B cell (primary cell): ENCODE measurements around the gene CYP26C1. TPM values are rescaled to one million over a fixed set of nuclear protein-coding genes. Genes with fewer than 3 reads are reported as not detected.

ENCODE experiments used
- ATAC-seq: fragments of 200-7000 bp; cut with Tn5 transposase; one replicate; pipeline ENCODE4 v1.10.0; 2021; ENCODE audit warnings: low read depth, mild to moderate bottlenecking, moderate number of reproducible peaks, moderate library complexity
- CTCF ChIA-PET: fragments of 350-600 bp; sonication (Branson Sonifier 250); formaldehyde crosslinking; loops from one replicate; lab custom pipeline; 2021; ENCODE audit warnings: antibody characterized with exemption, inconsistent platforms; lab: Charles Lee
- POLR2A ChIA-PET: fragments of 350-600 bp; sonication (Branson Sonifier 250); formaldehyde crosslinking; loops from one replicate; lab custom pipeline; 2021; ENCODE audit warnings: antibody characterized with exemption; lab: Charles Lee
- DNase-seq: peaks from one replicate; pipeline ENCODE4 v3.0.0; 2013
- H2AFZ ChIP-seq: 2 replicates; pipeline ENCODE4 v1.6.1; 2012; ENCODE audit warnings: mild to moderate bottlenecking, low read depth, low read length; ENCODE audit not compliant: insufficient read depth, poor library complexity, severe bottlenecking
- H3K27ac ChIP-seq, 2 donors: 1 replicate in 1 of 2; 2 replicates in 1 of 2; pipeline ENCODE4 v1.5.1; 2012 to 2013; ENCODE audit warnings: low read length in 2 of 2, mild to moderate bottlenecking in 2 of 2, moderate library complexity in 1 of 2
- H3K27me3 ChIP-seq, 4 experiments: fragments of 200-600 bp in 1 of 4; sonication (generic) in 1 of 4; replicated peaks in 1 of 4; 1 replicate in 2 of 4; 2 replicates in 2 of 4; pipeline versions ENCODE4 v1.6.1 to v1.7.0; 2013 to 2016; ENCODE audit warnings: low read length in 3 of 4, mild to moderate bottlenecking in 2 of 4, mixed read lengths in 1 of 4, moderate library complexity in 1 of 4; ENCODE audit not compliant: insufficient read depth in 4 of 4, control insufficient read depth in 3 of 4; ENCODE audit errors: control extremely low read depth in 1 of 4
- H3K36me3 ChIP-seq, 2 experiments: replicated peaks in 1 of 2; 1 replicate in 1 of 2; 2 replicates in 1 of 2; pipeline versions ENCODE4 v1.6.1 to v1.7.1; 2013; ENCODE audit warnings: low read length in 1 of 2; ENCODE audit not compliant: insufficient read depth in 2 of 2, control insufficient read depth in 1 of 2; ENCODE audit errors: control extremely low read depth in 1 of 2, extremely low read depth in 1 of 2
- H3K4me1 ChIP-seq, 2 donors: fragments of 200-600 bp in 1 of 2; sonication (generic) in 1 of 2; 1 replicate in 1 of 2; 2 replicates in 1 of 2; pipeline versions ENCODE4 v1.5.1 to v1.6.1; 2013 to 2017; ENCODE audit warnings: low read length in 2 of 2; ENCODE audit not compliant: control insufficient read depth in 2 of 2, insufficient read depth in 2 of 2
- H3K4me2 ChIP-seq: replicated peaks from 2 replicates; pipeline ENCODE3; 2012; ENCODE audit warnings: mild to moderate bottlenecking, low read depth, low read length; ENCODE audit not compliant: poor library complexity, severe bottlenecking
- H3K4me3 ChIP-seq, 5 experiments: fragments of 200-600 bp in 1 of 5; sonication (generic) in 1 of 5; 1 replicate in 3 of 5; 2 replicates in 2 of 5; pipeline versions ENCODE4 v1.5.1 to v1.7.0; 2011 to 2016; ENCODE audit warnings: low read length in 4 of 5, mild to moderate bottlenecking in 4 of 5, low read depth in 2 of 5, control low read depth in 1 of 5, moderate library complexity in 1 of 5; ENCODE audit not compliant: insufficient read depth in 1 of 5; ENCODE audit errors: control extremely low read depth in 1 of 5, extremely low read depth in 1 of 5
- H3K79me2 ChIP-seq: fragments of 200-600 bp; sonication (generic); one replicate; pipeline ENCODE4 v1.6.0; 2016; ENCODE audit warnings: low read length; ENCODE audit not compliant: control insufficient read depth, insufficient read depth
- H3K9ac ChIP-seq: fragments of 200-600 bp; sonication (generic); 2 replicates; pipeline ENCODE4 v1.6.1; 2017; ENCODE audit warnings: mild to moderate bottlenecking, low read length, moderate library complexity
- H3K9me3 ChIP-seq, 3 donors: one replicate each; pipeline versions ENCODE4 v1.6.1 to v1.7.1; 2013; ENCODE audit warnings: low read length in 2 of 3; ENCODE audit not compliant: control insufficient read depth in 2 of 3, insufficient read depth in 1 of 3; ENCODE audit errors: control extremely low read depth in 1 of 3
- H4K20me1 ChIP-seq: 2 replicates; pipeline ENCODE4 v1.6.0; 2012; ENCODE audit warnings: mild to moderate bottlenecking, low read length; ENCODE audit not compliant: insufficient read depth, control insufficient read depth, poor library complexity, severe bottlenecking
- H3K27ac Mint-ChIP-seq: one replicate; pipeline ENCODE4 v1.8.0; 2021; ENCODE audit warnings: mixed read lengths
- H3K27me3 Mint-ChIP-seq: one replicate; pipeline ENCODE4 v1.8.0; 2021; ENCODE audit warnings: mixed read lengths
- H3K4me1 Mint-ChIP-seq: one replicate; pipeline ENCODE4 v1.8.0; 2021; ENCODE audit warnings: mixed read lengths
- H3K4me3 Mint-ChIP-seq: one replicate; pipeline ENCODE4 v1.8.0; 2021; ENCODE audit warnings: mixed read lengths
- H3K9me3 Mint-ChIP-seq: one replicate; pipeline ENCODE4 v1.8.0; 2022; ENCODE audit warnings: mixed read lengths; ENCODE audit not compliant: insufficient read depth
- EZH2 ChIP-seq: IDR thresholded peaks from 2 replicates; pipeline ENCODE4 v1.6.1; 2012; ENCODE audit warnings: borderline replicate concordance, low read depth, mild to moderate bottlenecking, moderate library complexity, low read length; ENCODE audit not compliant: insufficient read depth, poor library complexity, severe bottlenecking
- WGBS: methylation state at CpG from one replicate; pipeline ENCODE4 v1.1.5; 2013; ENCODE audit warnings: missing lambda C conversion rate; ENCODE audit not compliant: insufficient coverage; 5-methylcytosine and 5-hydroxymethylcytosine counted together
- intact Hi-C: fragments of 100-400 bp; cut with micrococcal nuclease; formaldehyde crosslinking; loops from one replicate; pipeline ENCODE4 v1.10.0; 2022
- polyA plus RNA-seq: library from polyadenylated mRNA; depleted of rRNA; stranded (reverse); fragments of >200 nt; gene quantifications from 2 replicates; pipeline ENCODE4 v1.2.3, GENCODE V29; 2012
- total RNA-seq, 2 donors: library from RNA; stranded (reverse); fragments of 120-200 nt in 1 of 2; gene quantifications; 1 replicate in 1 of 2; 2 replicates in 1 of 2; pipeline versions ENCODE4 v1.2.3 to v1.2.4, GENCODE V29; 2013 to 2022
- TF ChIP-seq, protein P1 (sequence below): fragments of 200-600 bp; IDR thresholded peaks from one replicate; pipeline ENCODE4 v1.8.0; 2022; ENCODE audit warnings: antibody characterized with exemption, mild to moderate bottlenecking

CYP26C1 gene
- total and polyA plus RNA-seq, 2 donors (not counting 1 experiment from before 2014, with no cell fraction given) = 0.01 to 0.57 TPM

DNA sequence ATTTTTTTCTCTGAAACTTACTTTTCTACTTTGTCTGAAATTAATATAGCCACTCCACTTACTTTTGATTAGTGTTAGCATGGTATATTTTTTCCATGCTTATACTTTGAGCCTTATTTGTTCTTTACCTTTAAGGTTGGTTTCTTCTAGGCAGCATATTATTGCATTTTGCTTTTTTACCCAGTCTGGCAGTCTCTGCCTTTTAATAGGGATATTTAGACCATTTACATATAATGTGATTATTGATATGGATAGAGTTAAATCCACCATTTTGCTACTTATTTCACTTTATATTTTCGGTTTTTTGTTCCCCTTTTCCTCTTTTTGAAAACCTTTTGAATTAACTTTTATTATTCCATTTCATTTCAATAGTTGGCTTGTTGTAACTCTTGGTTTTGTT is 43.4 kb downstream of the CYP26C1 start:
- ChIA-PET CTCF (no interaction called here), POLR2A (no interaction called here)
- H3K9ac ChIP-seq = no peak overlapping the region
- H3K27me3 ChIP-seq = no peaks in the 10 kb centered on the region
- no peaks in the 10 kb centered on the region for H3K79me2 ChIP-seq
- DNase-seq (no peak), ATAC-seq (no peak)
- Mint-ChIP-seq H3K9me3 (no peaks in the 10 kb centered on the region), H3K4me3 (no peak overlapping the region), H3K4me1 (no peaks in the 10 kb centered on the region), H3K27me3 (peaks cover 9% of the 10 kb centered on the region), H3K27ac (no peak overlapping the region)
- H3K4me1 ChIP-seq = no peaks in the 10 kb centered on the region
- no peak overlapping the region for H2AFZ ChIP-seq
- no CpG with 5 or more reads among the region's 1 CpG for WGBS
- no peak for TF ChIP-seq EZH2
- TF ChIP-seq, protein P1, sequence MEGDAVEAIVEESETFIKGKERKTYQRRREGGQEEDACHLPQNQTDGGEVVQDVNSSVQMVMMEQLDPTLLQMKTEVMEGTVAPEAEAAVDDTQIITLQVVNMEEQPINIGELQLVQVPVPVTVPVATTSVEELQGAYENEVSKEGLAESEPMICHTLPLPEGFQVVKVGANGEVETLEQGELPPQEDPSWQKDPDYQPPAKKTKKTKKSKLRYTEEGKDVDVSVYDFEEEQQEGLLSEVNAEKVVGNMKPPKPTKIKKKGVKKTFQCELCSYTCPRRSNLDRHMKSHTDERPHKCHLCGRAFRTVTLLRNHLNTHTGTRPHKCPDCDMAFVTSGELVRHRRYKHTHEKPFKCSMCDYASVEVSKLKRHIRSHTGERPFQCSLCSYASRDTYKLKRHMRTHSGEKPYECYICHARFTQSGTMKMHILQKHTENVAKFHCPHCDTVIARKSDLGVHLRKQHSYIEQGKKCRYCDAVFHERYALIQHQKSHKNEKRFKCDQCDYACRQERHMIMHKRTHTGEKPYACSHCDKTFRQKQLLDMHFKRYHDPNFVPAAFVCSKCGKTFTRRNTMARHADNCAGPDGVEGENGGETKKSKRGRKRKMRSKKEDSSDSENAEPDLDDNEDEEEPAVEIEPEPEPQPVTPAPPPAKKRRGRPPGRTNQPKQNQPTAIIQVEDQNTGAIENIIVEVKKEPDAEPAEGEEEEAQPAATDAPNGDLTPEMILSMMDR = no peak
- H3K9me3 ChIP-seq = peaks cover 0 to 2% (median 0%) of the 10 kb centered on the region in 3 donors
- intact Hi-C loops = no loop called here
- no peak overlapping the region for H3K27ac ChIP-seq
- H4K20me1 ChIP-seq = no peaks in the 10 kb centered on the region
- H3K4me2 ChIP-seq = no peak overlapping the region
- H3K36me3 ChIP-seq = no peaks in the 10 kb centered on the region
- no peak overlapping the region for H3K4me3 ChIP-seq

DNA sequence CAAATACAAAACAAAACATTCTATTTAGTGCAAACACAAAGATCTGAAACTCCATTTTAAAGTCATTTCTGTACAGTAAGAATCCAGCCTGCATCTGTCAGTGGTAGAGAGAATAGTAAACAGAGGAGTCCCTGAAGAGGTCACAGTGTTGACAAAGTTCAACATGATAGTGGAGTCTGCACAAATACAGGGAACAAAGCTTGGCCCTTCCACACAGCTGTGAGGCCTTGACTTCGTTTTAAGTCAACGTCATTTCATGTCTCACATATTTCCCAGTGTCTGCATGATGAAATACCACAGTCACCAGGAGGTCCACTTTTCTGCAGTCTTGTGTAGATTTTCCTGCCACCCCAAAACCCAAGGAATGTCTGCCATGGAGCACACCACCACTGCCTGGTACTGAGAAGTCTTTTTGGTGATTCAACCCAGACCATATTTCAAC is 46.1 kb downstream of the CYP26C1 start:
- no peak overlapping the region for H3K27ac ChIP-seq
- no peak overlapping the region for H3K4me3 ChIP-seq
- no peaks in the 10 kb centered on the region for H3K79me2 ChIP-seq
- Mint-ChIP-seq H3K4me3 (no peak overlapping the region), H3K27me3 (peaks cover 5% of the 10 kb centered on the region), H3K4me1 (peaks cover 9% of the 10 kb centered on the region), H3K27ac (no peak overlapping the region), H3K9me3 (no peaks in the 10 kb centered on the region)
- H3K9ac ChIP-seq = no peak overlapping the region
- intact Hi-C loops = no loop called here
- H3K4me1 ChIP-seq = peaks cover 0 to 5% of the 10 kb centered on the region in 2 donors
- H3K9me3 ChIP-seq = peaks cover 0 to 2% (median 0%) of the 10 kb centered on the region in 3 donors
- ATAC-seq (no peak), DNase-seq (no peak)
- TF ChIP-seq EZH2 = no peak
- TF ChIP-seq, protein P1 = no peak
- H3K36me3 ChIP-seq = no peaks in the 10 kb centered on the region
- no peak overlapping the region for H2AFZ ChIP-seq
- no peaks in the 10 kb centered on the region for H4K20me1 ChIP-seq
- no peaks in the 10 kb centered on the region for H3K27me3 ChIP-seq
- WGBS = 85% methylated on average over 2 of the region's 2 CpGs
- H3K4me2 ChIP-seq = no peak overlapping the region
- CTCF ChIA-PET = interaction anchor here (1.3 to 2.4 kb wide), 2 partner anchors 9 to 16 kb away, joined by 3 to 9 read pairs; no protein-coding TSS in a partner anchor
- POLR2A ChIA-PET = no interaction called here
